H1 (cell line): ENCODE results near the gene C2CD2L. TPM values are rescaled to one million over a fixed set of nuclear protein-coding genes. Genes with fewer than 3 reads are reported as not detected.
A peak's percentile ranks its signal among the peaks of the same experiment; 100 is the strongest.

Experiments used
- CTCF ChIA-PET: fragments of 300-600 bp; sonication (Branson Sonifier 250); formaldehyde crosslinking; loops from one replicate; lab custom pipeline; 2021; ENCODE audit not compliant: partially characterized antibody; lab: Charles Lee
- POLR2A ChIA-PET: fragments of 300-600 bp; sonication (Branson Sonifier 250); formaldehyde crosslinking; loops from one replicate; lab custom pipeline; 2021; ENCODE audit warnings: inconsistent platforms; ENCODE audit not compliant: partially characterized antibody; lab: Charles Lee
- DNase-seq, 2 experiments: peaks; one replicate each; pipeline versions ENCODE4 v3.0.0 to v3.0.0-alpha.2; 2010 to 2022; ENCODE audit warnings: low spot score in 2 of 2, low read depth in 1 of 2, mixed read lengths in 1 of 2
- FAIRE-seq: peaks from 2 replicates; lab custom pipeline; 2011; peaks lifted over from hg19 to GRCh38; lab: Jason Lieb, UNC
- H2AFZ ChIP-seq: 2 replicates; pipeline ENCODE4 v1.8.1; 2012; ENCODE audit warnings: low read length, inconsistent platforms
- H2AK5ac ChIP-seq: 2 replicates; pipeline ENCODE4 v1.6.1; 2013; ENCODE audit warnings: low read depth, low read length
- H2BK120ac ChIP-seq: replicated peaks from 2 replicates; pipeline ENCODE3; 2013; ENCODE audit warnings: low read depth, low read length, inconsistent platforms
- H2BK12ac ChIP-seq: 2 replicates; pipeline ENCODE4 v1.6.1; 2013; ENCODE audit warnings: low read depth, low read length
- H2BK15ac ChIP-seq: 2 replicates; pipeline ENCODE4 v1.6.1; 2013; ENCODE audit warnings: low read length
- H2BK20ac ChIP-seq: 2 replicates; pipeline ENCODE4 v1.6.1; 2013; ENCODE audit warnings: low read length
- H2BK5ac ChIP-seq: 2 replicates; pipeline ENCODE4 v1.6.1; 2013; ENCODE audit warnings: low read depth, low read length
- H3K14ac ChIP-seq: 2 replicates; pipeline ENCODE4 v1.6.1; 2013; ENCODE audit warnings: inconsistent platforms; ENCODE audit not compliant: insufficient read length
- H3K18ac ChIP-seq: 2 replicates; pipeline ENCODE4 v1.6.1; 2013; ENCODE audit warnings: low read length; ENCODE audit errors: extremely low read depth
- H3K23ac ChIP-seq: 2 replicates; pipeline ENCODE4 v1.6.1; 2013; ENCODE audit warnings: inconsistent platforms; ENCODE audit not compliant: insufficient read length
- H3K23me2 ChIP-seq: 2 replicates; pipeline ENCODE4 v1.6.1; 2013; ENCODE audit warnings: low read depth, low read length
- H3K27ac ChIP-seq: 2 replicates; pipeline ENCODE4 v1.6.1; 2011; ENCODE audit warnings: low read depth, low read length, inconsistent platforms
- H3K27me3 ChIP-seq, 4 experiments: replicated peaks in 1 of 4; 1 replicate in 1 of 4; 2 replicates in 3 of 4; pipeline versions ENCODE4 v1.6.1 to v1.8.1; 2011 to 2013; ENCODE audit warnings: low read length in 3 of 4, mild to moderate bottlenecking in 3 of 4, inconsistent platforms in 2 of 4, mixed read lengths in 2 of 4, moderate library complexity in 1 of 4; ENCODE audit not compliant: control insufficient read depth in 3 of 4, insufficient read depth in 3 of 4; ENCODE audit errors: extremely low read depth in 1 of 4
- H3K36me3 ChIP-seq, 4 experiments: 2 replicates each; pipeline versions ENCODE4 v1.6.1 to v1.8.1; 2011 to 2013; ENCODE audit warnings: mild to moderate bottlenecking in 4 of 4, low read length in 3 of 4, moderate library complexity in 2 of 4, control low read depth in 1 of 4, inconsistent platforms in 1 of 4; ENCODE audit not compliant: insufficient read depth in 4 of 4, control insufficient read depth in 2 of 4
- H3K4ac ChIP-seq: replicated peaks from 2 replicates; pipeline ENCODE3; 2013; ENCODE audit warnings: low read length, low read depth, mixed read lengths, inconsistent platforms; ENCODE audit not compliant: insufficient read length
- H3K4me1 ChIP-seq, 4 experiments: replicated peaks in 1 of 4; 1 replicate in 1 of 4; 2 replicates in 3 of 4; pipeline versions ENCODE4 v1.6.1 to v1.8.1; 2011 to 2013; ENCODE audit warnings: low read length in 3 of 4, inconsistent platforms in 2 of 4, mixed read lengths in 1 of 4; ENCODE audit not compliant: insufficient read depth in 4 of 4, control insufficient read depth in 3 of 4
- H3K4me2 ChIP-seq, 2 experiments: 2 replicates each; pipeline versions ENCODE4 v1.6.1 to v1.8.1; 2011 to 2013; ENCODE audit warnings: low read depth in 2 of 2, low read length in 2 of 2, control low read depth in 1 of 2, inconsistent platforms in 1 of 2, mild to moderate bottlenecking in 1 of 2; ENCODE audit not compliant: insufficient read depth in 1 of 2
- H3K4me3 ChIP-seq, 4 experiments: fragments of 200-600, 300-600 bp in 1 of 4; sonication (generic), shearing (Covaris generic), sonication (Bioruptor Twin) in 1 of 4; 2 replicates each; pipeline versions ENCODE4 v1.5.1 to v1.8.1; 2011 to 2016; ENCODE audit warnings: low read length in 4 of 4, low read depth in 3 of 4, control low read depth in 2 of 4, inconsistent platforms in 2 of 4, mild to moderate bottlenecking in 2 of 4, mixed read lengths in 1 of 4, moderate library complexity in 1 of 4; ENCODE audit not compliant: insufficient read depth in 2 of 4; ENCODE audit errors: extremely low read depth in 1 of 4
- H3K56ac ChIP-seq: replicated peaks from 2 replicates; pipeline ENCODE3; 2013; ENCODE audit warnings: low read depth, mild to moderate bottlenecking, mixed read lengths, low read length, inconsistent platforms; ENCODE audit not compliant: insufficient read length
- H3K79me1 ChIP-seq: 2 replicates; pipeline ENCODE4 v1.6.1; 2013; ENCODE audit warnings: low read depth, low read length, control low read depth
- H3K79me2 ChIP-seq, 2 experiments: 2 replicates each; pipeline versions ENCODE4 v1.6.1 to v1.8.1; 2012 to 2013; ENCODE audit warnings: low read length in 2 of 2, mild to moderate bottlenecking in 2 of 2, inconsistent platforms in 1 of 2; ENCODE audit not compliant: insufficient read depth in 2 of 2, control insufficient read depth in 1 of 2
- H3K9ac ChIP-seq, 4 experiments: replicated peaks in 1 of 4; 1 replicate in 1 of 4; 2 replicates in 3 of 4; pipeline versions ENCODE4 v1.6.1 to v1.8.1; 2011 to 2013; ENCODE audit warnings: low read depth in 3 of 4, low read length in 3 of 4, control low read depth in 2 of 4, mild to moderate bottlenecking in 2 of 4, moderate library complexity in 2 of 4, inconsistent platforms in 1 of 4; ENCODE audit errors: extremely low read depth in 1 of 4
- H3K9me3 ChIP-seq, 2 experiments: 2 replicates each; pipeline versions ENCODE4 v1.6.1 to v1.8.1; 2012 to 2013; ENCODE audit warnings: mild to moderate bottlenecking in 2 of 2, moderate library complexity in 2 of 2, control low read depth in 1 of 2, inconsistent platforms in 1 of 2, low read depth in 1 of 2, low read length in 1 of 2, mixed read lengths in 1 of 2; ENCODE audit not compliant: insufficient read depth in 2 of 2
- H4K20me1 ChIP-seq, 2 experiments: replicated peaks in 1 of 2; 2 replicates each; pipeline versions ENCODE3 to v1.8.1; 2011 to 2013; ENCODE audit warnings: inconsistent platforms in 2 of 2, low read length in 2 of 2, mild to moderate bottlenecking in 1 of 2; ENCODE audit not compliant: insufficient read depth in 2 of 2, control insufficient read depth in 1 of 2
- H4K5ac ChIP-seq: 2 replicates; pipeline ENCODE4 v1.6.1; 2013; ENCODE audit warnings: low read length, low read depth, mixed read lengths, inconsistent platforms; ENCODE audit not compliant: insufficient read length
- H4K8ac ChIP-seq: 2 replicates; pipeline ENCODE4 v1.8.0; 2013; ENCODE audit warnings: mild to moderate bottlenecking, moderate library complexity, low read length, inconsistent platforms; ENCODE audit not compliant: insufficient read depth; ENCODE audit errors: extremely low read depth
- H4K91ac ChIP-seq: replicated peaks from 2 replicates; pipeline ENCODE3; 2013; ENCODE audit warnings: low read length, mixed read lengths, inconsistent platforms; ENCODE audit not compliant: insufficient read length
- KDM1A ChIP-seq: fragments of 200-600, 300-600 bp; sonication (generic); IDR thresholded peaks from 2 replicates; pipeline ENCODE4 v1.7.1; 2016; ENCODE audit warnings: mild to moderate bottlenecking, low read length, borderline replicate concordance
- MAFK ChIP-seq: IDR thresholded peaks from 2 replicates; pipeline ENCODE4 v1.6.1; 2012; ENCODE audit warnings: low read depth, mild to moderate bottlenecking, improper control_type of control experiment, low read length
- RAD21 ChIP-seq, 2 experiments: IDR thresholded peaks in 1 of 2; conservative IDR thresholded peaks in 1 of 2; 2 replicates each; pipeline ENCODE4 v1.6.1; 2011; ENCODE audit warnings: low read depth in 2 of 2, low read length in 2 of 2, improper control_type of control experiment in 1 of 2, inconsistent platforms in 1 of 2, mild to moderate bottlenecking in 1 of 2, moderate library complexity in 1 of 2
- TEAD4 ChIP-seq: IDR thresholded peaks from 2 replicates; pipeline ENCODE4 v1.6.1; 2012; ENCODE audit warnings: low read depth, low read length, inconsistent platforms, mixed read lengths
- WGBS, 2 experiments: shearing (Covaris generic) in 1 of 2; methylation state at CpG; one replicate each; pipeline versions ENCODE4 v1.1.6 to v1.1.7; 2013 to 2015; ENCODE audit warnings: low lambda C conversion rate in 2 of 2, mixed read lengths in 2 of 2, inconsistent platforms in 1 of 2, low coverage in 1 of 2, missing lambda C conversion rate in 1 of 2; ENCODE audit not compliant: insufficient replicate concordance in 2 of 2, insufficient coverage in 1 of 2, insufficient read length in 1 of 2; ENCODE audit errors: extremely low coverage in 1 of 2, missing lambda C conversion rate in 1 of 2; 5-methylcytosine and 5-hydroxymethylcytosine counted together
- polyA plus RNA-seq, 7 experiments: library from polyadenylated mRNA; depleted of rRNA in 3 of 7; stranded (reverse) in 5 of 7; unstranded in 2 of 7; fragments of >200 nt in 5 of 7; fragments of 200-250 nt in 2 of 7; gene quantifications; 1 replicate in 5 of 7; 2 replicates in 1 of 7; 4 replicates in 1 of 7; pipeline versions ENCODE4 v1.2.1 to v1.2.3, GENCODE V29; 2011 to 2013; ENCODE audit warnings: missing spikeins in 2 of 7, mixed read lengths in 2 of 7
- total RNA-seq: library from RNA; stranded (reverse); fragmentation: NEBNext Ultra II Directional; extraction: Animal tissue kit (Norgen Biotek cat#: 25700); gene quantifications from 2 replicates; pipeline ENCODE4 v1.2.1, GENCODE V29; 2021
- TF ChIP-seq, protein P1 (sequence below), 3 experiments: IDR thresholded peaks; 1 replicate in 2 of 3; 2 replicates in 1 of 3; pipeline versions ENCODE4 v1.5.1 to v1.6.1; 2011; ENCODE audit warnings: low read length in 3 of 3, mild to moderate bottlenecking in 3 of 3, inconsistent platforms in 2 of 3, low read depth in 1 of 3, moderate library complexity in 1 of 3; ENCODE audit not compliant: insufficient read depth in 1 of 3; ENCODE audit errors: control extremely low read depth in 1 of 3

Gene C2CD2L
- total and polyA plus RNA-seq, 2 of the 8 experiments (the other 6 are each of a cell fraction or from before 2014, with no cell fraction given) = 2.5 to 4.0 TPM

DNA sequence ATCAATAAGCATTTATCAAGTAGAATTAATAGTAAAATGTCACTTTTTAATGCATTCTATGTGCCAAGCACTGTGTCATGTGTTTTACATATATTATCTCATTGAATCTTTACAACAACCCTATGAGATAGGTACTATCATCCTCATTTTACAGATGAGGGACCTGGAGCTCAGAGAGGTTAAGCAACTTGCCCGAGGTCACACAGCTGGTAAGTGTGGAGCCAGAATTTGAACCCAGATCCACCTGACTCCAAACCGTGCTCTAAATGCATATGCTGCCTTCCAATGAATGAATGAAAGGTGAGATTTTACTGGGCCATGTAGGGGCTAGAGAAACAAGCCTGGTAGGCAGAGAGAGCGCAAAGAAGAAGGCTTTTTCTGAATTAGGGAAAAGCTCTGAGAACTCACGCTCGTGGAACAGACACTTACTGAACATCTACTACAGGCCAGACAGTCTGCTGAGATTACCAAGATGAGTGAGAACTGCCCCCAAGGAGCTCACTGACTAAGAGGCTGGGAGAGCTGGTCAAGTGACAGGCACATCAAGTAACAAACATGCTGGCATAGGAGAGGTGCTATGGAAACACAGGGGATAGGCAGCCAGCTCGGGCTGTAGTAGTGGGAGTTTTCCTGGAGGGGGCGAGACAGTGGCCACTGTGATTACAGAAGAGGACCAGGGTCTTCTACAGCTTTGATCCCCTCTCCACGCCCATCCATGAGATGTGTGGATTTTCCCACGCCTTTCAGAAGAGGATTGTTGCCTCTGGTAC is 46.1 kb downstream of the C2CD2L start:
- no peak overlapping the region for H4K5ac ChIP-seq
- no peak overlapping the region for H4K91ac ChIP-seq
- H3K18ac ChIP-seq = no peak overlapping the region
- H2BK120ac ChIP-seq = no peak overlapping the region
- no peak overlapping the region for H3K4me2 ChIP-seq
- DNase-seq (no peak), FAIRE-seq (peak; percentile 52)
- POLR2A ChIA-PET = interaction anchor here (0.6 to 7.7 kb wide), 4 partner anchors 15 to 44 kb away, joined by 3 to 58 read pairs (median 6); partner anchors contain the start of genes HINFP and NLRX1
- H2BK20ac ChIP-seq = no peak overlapping the region
- H2BK15ac ChIP-seq = no peak overlapping the region
- H4K20me1 ChIP-seq = no peaks in the 10 kb centered on the region
- H3K9me3 ChIP-seq = no peaks in the 10 kb centered on the region
- 79% methylated on average over 9 of the region's 9 CpGs; no CpG with 5 or more reads in 1 of the 2 experiments for WGBS, 2 experiments
- CTCF ChIA-PET = interaction anchor here (0.5 to 23.6 kb wide), 16 partner anchors 10 to 895 kb away, joined by 3 to 389 read pairs (median 4); partner anchors contain the start of genes C1QTNF5, CBL, NHERF4 and NLRX1
- H3K4me3 ChIP-seq = no peak overlapping the region
- no peaks in the 10 kb centered on the region for H3K79me2 ChIP-seq
- TF ChIP-seq TEAD4 (no peak), RAD21 (IDR thresholded peaks at IDR 0.05 in 1 of 2, conservative IDR thresholded peaks at IDR 0.05 in 1 of 2; ENCODE audit: low read depth in 2 of 2, low read length in 2 of 2) (peak; percentile 19 to 25; a peak in 2 of 4 replicates), KDM1A (peak; percentile 94), MAFK (no peak)
- TF ChIP-seq, protein P1, sequence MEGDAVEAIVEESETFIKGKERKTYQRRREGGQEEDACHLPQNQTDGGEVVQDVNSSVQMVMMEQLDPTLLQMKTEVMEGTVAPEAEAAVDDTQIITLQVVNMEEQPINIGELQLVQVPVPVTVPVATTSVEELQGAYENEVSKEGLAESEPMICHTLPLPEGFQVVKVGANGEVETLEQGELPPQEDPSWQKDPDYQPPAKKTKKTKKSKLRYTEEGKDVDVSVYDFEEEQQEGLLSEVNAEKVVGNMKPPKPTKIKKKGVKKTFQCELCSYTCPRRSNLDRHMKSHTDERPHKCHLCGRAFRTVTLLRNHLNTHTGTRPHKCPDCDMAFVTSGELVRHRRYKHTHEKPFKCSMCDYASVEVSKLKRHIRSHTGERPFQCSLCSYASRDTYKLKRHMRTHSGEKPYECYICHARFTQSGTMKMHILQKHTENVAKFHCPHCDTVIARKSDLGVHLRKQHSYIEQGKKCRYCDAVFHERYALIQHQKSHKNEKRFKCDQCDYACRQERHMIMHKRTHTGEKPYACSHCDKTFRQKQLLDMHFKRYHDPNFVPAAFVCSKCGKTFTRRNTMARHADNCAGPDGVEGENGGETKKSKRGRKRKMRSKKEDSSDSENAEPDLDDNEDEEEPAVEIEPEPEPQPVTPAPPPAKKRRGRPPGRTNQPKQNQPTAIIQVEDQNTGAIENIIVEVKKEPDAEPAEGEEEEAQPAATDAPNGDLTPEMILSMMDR (IDR thresholded peaks at IDR 0.05; ENCODE audit: control extremely low read depth in 1 of 3, insufficient read depth in 1 of 3, low read depth in 1 of 3, low read length in 3 of 3) = peak; percentile 38 to 62 (median 52)
- no peaks in the 10 kb centered on the region for H3K79me1 ChIP-seq
- no peak overlapping the region for H2AFZ ChIP-seq
- no peak overlapping the region for H3K9ac ChIP-seq
- no peak overlapping the region for H3K4ac ChIP-seq
- no peaks in the 10 kb centered on the region for H3K36me3 ChIP-seq
- peaks cover 13 to 30% (median 23%) of the 10 kb centered on the region in 4 experiments for H3K27me3 ChIP-seq
- H2BK5ac ChIP-seq = no peak overlapping the region
- peaks cover 12% of the 10 kb centered on the region; the same call in 1 of the 2 replicates for H3K23me2 ChIP-seq
- H3K56ac ChIP-seq = no peak overlapping the region
- peaks cover 4 to 11% (median 7%) of the 10 kb centered on the region in 4 experiments for H3K4me1 ChIP-seq
- no peak overlapping the region for H3K23ac ChIP-seq
- H3K14ac ChIP-seq = no peak overlapping the region
- no peak overlapping the region for H3K27ac ChIP-seq
- no peak overlapping the region for H2AK5ac ChIP-seq
- no peak overlapping the region for H2BK12ac ChIP-seq
- no peak overlapping the region for H4K8ac ChIP-seq
